CD4-positive, alpha-beta T cell (primary cell): ENCODE results near the gene FN1. TPM values are rescaled to one million over a fixed set of nuclear protein-coding genes. Genes with fewer than 3 reads are reported as not detected.

Source experiments
- ATAC-seq: fragments of 200-7000 bp; cut with Tn5 transposase; one replicate; pipeline ENCODE4 v1.10.0; 2022; ENCODE audit warnings: mild to moderate bottlenecking; ENCODE audit not compliant: poor library complexity
- CTCF ChIA-PET: fragments of 350-600 bp; sonication (Branson Sonifier 250); formaldehyde crosslinking; loops from one replicate; lab custom pipeline; 2021; ENCODE audit warnings: antibody characterized with exemption, inconsistent platforms; lab: Charles Lee
- POLR2A ChIA-PET: fragments of 350-600 bp; sonication (Branson Sonifier 250); formaldehyde crosslinking; loops from one replicate; lab custom pipeline; 2021; ENCODE audit warnings: antibody characterized with exemption, inconsistent platforms; lab: Charles Lee
- DNase-seq, 14 experiments: peaks; one replicate each; pipeline ENCODE4 v3.0.0-alpha.2; 2013 to 2020; ENCODE audit warnings: mixed read lengths in 2 of 14
- H3K27ac ChIP-seq, 2 donors: one replicate each; pipeline versions ENCODE4 v1.5.1 to v1.7.0; 2013; ENCODE audit warnings: low read length in 2 of 2, low read depth in 1 of 2, mild to moderate bottlenecking in 1 of 2
- H3K27me3 ChIP-seq, 2 experiments: 1 replicate in 1 of 2; 2 replicates in 1 of 2; pipeline versions ENCODE4 v1.6.1 to v1.7.0; 2013; ENCODE audit warnings: low read length in 2 of 2, control low read depth in 1 of 2, mild to moderate bottlenecking in 1 of 2, moderate library complexity in 1 of 2; ENCODE audit not compliant: insufficient read depth in 2 of 2, control insufficient read depth in 1 of 2
- H3K36me3 ChIP-seq: one replicate; pipeline ENCODE4 v1.6.1; 2013; ENCODE audit warnings: low read length, control low read depth; ENCODE audit not compliant: insufficient read depth
- H3K4me1 ChIP-seq: one replicate; pipeline ENCODE4 v1.6.1; 2013; ENCODE audit warnings: low read length, control low read depth; ENCODE audit not compliant: insufficient read depth
- H3K4me3 ChIP-seq: one replicate; pipeline ENCODE4 v1.5.1; 2013; ENCODE audit warnings: mild to moderate bottlenecking, low read length, moderate library complexity
- H3K9me3 ChIP-seq, 2 experiments: 1 replicate in 1 of 2; 2 replicates in 1 of 2; pipeline versions ENCODE4 v1.6.1 to v1.7.0; 2013; ENCODE audit warnings: low read length in 2 of 2, mild to moderate bottlenecking in 2 of 2, control low read depth in 1 of 2, moderate library complexity in 1 of 2; ENCODE audit not compliant: control insufficient read depth in 1 of 2, insufficient read depth in 1 of 2
- H3K27ac Mint-ChIP-seq: one replicate; pipeline ENCODE4 v1.8.0; 2020; ENCODE audit warnings: mixed read lengths
- H3K27me3 Mint-ChIP-seq: one replicate; pipeline ENCODE4 v1.8.0; 2021; ENCODE audit warnings: mixed read lengths
- H3K36me3 Mint-ChIP-seq: one replicate; pipeline ENCODE4 v1.8.0; 2021; ENCODE audit warnings: low read depth, mixed read lengths
- H3K4me1 Mint-ChIP-seq: one replicate; pipeline ENCODE4 v1.8.0; 2021; ENCODE audit warnings: low read depth, mixed read lengths
- H3K4me3 Mint-ChIP-seq: one replicate; pipeline ENCODE4 v1.8.0; 2020; ENCODE audit warnings: mild to moderate bottlenecking, mixed read lengths
- H3K9me3 Mint-ChIP-seq: one replicate; pipeline ENCODE4 v1.8.0; 2020; ENCODE audit warnings: mixed read lengths
- CTCF ChIP-seq: fragments of 200-600 bp; IDR thresholded peaks from one replicate; pipeline ENCODE4 v1.8.0; 2022; ENCODE audit warnings: antibody characterized with exemption, mild to moderate bottlenecking
- intact Hi-C, 2 experiments: fragments of 100-400 bp; cut with DNase I in 1 of 2; cut with micrococcal nuclease in 1 of 2; formaldehyde crosslinking; loops; one replicate each; pipeline versions ENCODE4 v1.15.1 to v1.9.0; 2023 to 2025; cut with DNase I, micrococcal nuclease
- total RNA-seq, 174 experiments: library from RNA in 2 of 174; stranded (reverse) in 2 of 174; gene quantifications; one replicate each; pipeline ENCODE4 v1.2.3 and lab custom pipeline; 2021 to 2026

Gene FN1
- total RNA-seq, 2 experiments from 2014 or later: 0.41 to 0.61 TPM

- DNase-seq (no peak), ATAC-seq (no peak)
- Mint-ChIP-seq H3K4me3 (no peak overlapping the region), H3K27ac (no peak overlapping the region), H3K4me1 (no peaks in the 10 kb centered on the region), H3K9me3 (no peaks in the 10 kb centered on the region), H3K27me3 (no peaks in the 10 kb centered on the region), H3K36me3 (peaks cover 17% of the 10 kb centered on the region)
- Histone ChIP-seq H3K27ac (no peak overlapping the region), H3K36me3 (no peaks in the 10 kb centered on the region), H3K4me3 (no peak overlapping the region), H3K27me3 (no peaks in the 10 kb centered on the region), H3K4me1 (no peaks in the 10 kb centered on the region), H3K9me3 (peaks cover 0 to 5% of the 10 kb centered on the region in 2 experiments)
- ChIA-PET CTCF (no interaction called here), POLR2A (no interaction called here)
- no peak for TF ChIP-seq CTCF
- intact Hi-C loops: no loop called here
Measured at GRCh38 chr2:215372968-215373649, 62.8 kb downstream of the FN1 start.

GRCh38 chr2:215371915-215372897 lies 63.7 kb downstream of the FN1 start:
- Histone ChIP-seq H3K27ac (no peak overlapping the region), H3K9me3 (peaks cover 0 to 5% of the 10 kb centered on the region in 2 experiments), H3K4me1 (no peaks in the 10 kb centered on the region), H3K36me3 (no peaks in the 10 kb centered on the region), H3K27me3 (no peaks in the 10 kb centered on the region), H3K4me3 (no peak overlapping the region)
- ChIA-PET CTCF (no interaction called here), POLR2A (no interaction called here)
- ATAC-seq (no peak), DNase-seq (no peak)
- no peaks in the 10 kb centered on the region for H3K4me1 Mint-ChIP-seq
- no peaks in the 10 kb centered on the region for H3K27me3 Mint-ChIP-seq
- H3K27ac Mint-ChIP-seq: no peak overlapping the region
- intact Hi-C loops: no loop called here
- TF ChIP-seq CTCF: no peak
- H3K36me3 Mint-ChIP-seq: peaks cover 17% of the 10 kb centered on the region
- H3K4me3 Mint-ChIP-seq: no peak overlapping the region
- H3K9me3 Mint-ChIP-seq: no peaks in the 10 kb centered on the region

GRCh38 chr2:215370112-215370965 lies 65.5 kb downstream of the FN1 start:
- ChIA-PET CTCF (no interaction called here), POLR2A (no interaction called here)
- Histone ChIP-seq H3K9me3 (peaks cover 0 to 5% of the 10 kb centered on the region in 2 experiments), H3K36me3 (no peaks in the 10 kb centered on the region), H3K27ac (no peak overlapping the region), H3K4me3 (no peak overlapping the region), H3K4me1 (no peaks in the 10 kb centered on the region), H3K27me3 (no peaks in the 10 kb centered on the region)
- Mint-ChIP-seq H3K36me3 (peaks cover 21% of the 10 kb centered on the region), H3K9me3 (no peaks in the 10 kb centered on the region), H3K4me3 (no peak overlapping the region), H3K4me1 (no peaks in the 10 kb centered on the region), H3K27me3 (no peaks in the 10 kb centered on the region), H3K27ac (no peak overlapping the region)
- intact Hi-C loops: no loop called here
- no peak for TF ChIP-seq CTCF
- DNase-seq (no peak), ATAC-seq (no peak)
